ENCODE data around the gene OR4A5. TPM values are rescaled to one million over a fixed set of nuclear protein-coding genes. Genes with fewer than 3 reads are reported as not detected.

The OR4A5 gene, protein sequence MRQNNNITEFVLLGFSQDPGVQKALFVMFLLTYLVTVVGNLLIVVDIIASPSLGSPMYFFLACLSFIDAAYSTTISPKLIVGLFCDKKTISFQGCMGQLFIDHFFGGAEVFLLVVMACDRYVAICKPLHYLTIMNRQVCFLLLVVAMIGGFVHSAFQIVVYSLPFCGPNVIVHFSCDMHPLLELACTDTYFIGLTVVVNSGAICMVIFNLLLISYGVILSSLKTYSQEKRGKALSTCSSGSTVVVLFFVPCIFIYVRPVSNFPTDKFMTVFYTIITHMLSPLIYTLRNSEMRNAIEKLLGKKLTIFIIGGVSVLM
- total RNA-seq = not detected in 2 replicates

DNA sequence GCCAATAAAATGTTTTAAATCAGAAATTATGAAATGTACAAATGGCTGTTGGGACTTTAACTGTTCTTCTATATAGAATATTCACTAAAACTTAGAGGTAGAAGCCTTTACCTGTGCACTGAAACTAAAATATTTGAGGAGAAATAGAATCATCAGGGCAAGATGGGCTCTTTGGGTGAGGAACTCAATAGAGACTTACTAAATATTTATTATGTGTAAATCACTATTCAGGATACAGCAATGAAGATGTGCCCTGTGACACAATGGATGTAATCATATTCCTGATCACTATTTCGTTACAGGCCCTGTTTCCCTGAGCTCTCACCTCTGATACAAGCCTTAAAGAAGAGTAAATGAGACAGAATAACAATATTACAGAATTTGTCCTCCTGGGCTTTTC lies at the start of gene OR4A5:
OR4A5 (plus strand) TSS at position 301 of the 400 bp plus-strand sequence; CDS start at position 354, 53 bp downstream.

Other genes starting within 250 kb of the OR4A5 start
- not detected in 2 replicates for gene OR4C46, start 102.8 kb upstream of the OR4A5 start, total RNA-seq

Measured in bronchus fibroblast of lung (primary cell).